Astrocyte (in vitro differentiated cells and primary cell): Measurements from ENCODE around the gene ACOX1. TPM values are rescaled to one million over a fixed set of nuclear protein-coding genes. Genes with fewer than 3 reads are reported as not detected.

ENCODE experiments used
- DNase-seq: peaks from one replicate; pipeline ENCODE4 v3.0.0-alpha.2; 2010; ENCODE audit warnings: low read depth
- FAIRE-seq: peaks from 2 replicates; lab custom pipeline; 2011; peaks lifted over from hg19 to GRCh38; lab: Jason Lieb, UNC
- H2AFZ ChIP-seq: 2 replicates; pipeline ENCODE4 v1.6.0; 2012; ENCODE audit warnings: low read depth, low read length, inconsistent platforms
- H3K27ac ChIP-seq: 2 replicates; pipeline ENCODE4 v1.5.1; 2011; ENCODE audit warnings: low read depth, low read length, inconsistent platforms
- H3K27me3 ChIP-seq: 2 replicates; pipeline ENCODE4 v1.6.0; 2011; ENCODE audit warnings: low read length, inconsistent platforms; ENCODE audit not compliant: insufficient read depth
- H3K36me3 ChIP-seq: 2 replicates; pipeline ENCODE4 v1.5.1; 2011; ENCODE audit warnings: low read length, inconsistent platforms; ENCODE audit not compliant: insufficient read depth
- H3K4me1 ChIP-seq: 2 replicates; pipeline ENCODE4 v1.5.1; 2011; ENCODE audit warnings: low read length, inconsistent platforms; ENCODE audit not compliant: insufficient read depth
- H3K4me2 ChIP-seq: 2 replicates; pipeline ENCODE4 v1.6.0; 2012; ENCODE audit warnings: low read length, inconsistent platforms
- H3K4me3 ChIP-seq: 2 replicates; pipeline ENCODE4 v1.5.1; 2011; ENCODE audit warnings: low read depth, mild to moderate bottlenecking, low read length, inconsistent platforms; ENCODE audit not compliant: insufficient read depth
- H3K79me2 ChIP-seq: 2 replicates; pipeline ENCODE4 v1.6.0; 2012; ENCODE audit warnings: mild to moderate bottlenecking, low read length, inconsistent platforms; ENCODE audit not compliant: insufficient read depth
- H3K9ac ChIP-seq: 2 replicates; pipeline ENCODE4 v1.6.0; 2012; ENCODE audit warnings: mild to moderate bottlenecking, low read length, inconsistent platforms
- H3K9me3 ChIP-seq: 2 replicates; pipeline ENCODE4 v1.5.1; 2012; ENCODE audit warnings: low read depth, mild to moderate bottlenecking, low read length, inconsistent platforms; ENCODE audit not compliant: insufficient read depth
- H4K20me1 ChIP-seq: 2 replicates; pipeline ENCODE4 v1.6.0; 2012; ENCODE audit warnings: low read length, inconsistent platforms; ENCODE audit not compliant: insufficient read depth
- H3K27ac Mint-ChIP-seq: one replicate; pipeline ENCODE4 v1.8.0; 2021; ENCODE audit warnings: mild to moderate bottlenecking, mixed read lengths; ENCODE audit not compliant: unreplicated experiment
- H3K27me3 Mint-ChIP-seq: one replicate; pipeline ENCODE4 v1.8.0; 2021; ENCODE audit warnings: low read depth, mixed read lengths; ENCODE audit not compliant: unreplicated experiment
- H3K36me3 Mint-ChIP-seq: one replicate; pipeline ENCODE4 v1.8.0; 2021; ENCODE audit warnings: low read depth, mixed read lengths; ENCODE audit not compliant: unreplicated experiment
- H3K4me1 Mint-ChIP-seq: one replicate; pipeline ENCODE4 v1.8.0; 2021; ENCODE audit warnings: low read depth, mixed read lengths; ENCODE audit not compliant: unreplicated experiment
- H3K4me3 Mint-ChIP-seq: one replicate; pipeline ENCODE4 v1.8.0; 2021; ENCODE audit warnings: mild to moderate bottlenecking, moderate library complexity, mixed read lengths; ENCODE audit not compliant: unreplicated experiment
- H3K9me3 Mint-ChIP-seq: one replicate; pipeline ENCODE4 v1.8.0; 2021; ENCODE audit warnings: mild to moderate bottlenecking, mixed read lengths; ENCODE audit not compliant: unreplicated experiment
- CTCF ChIP-seq: IDR thresholded peaks from 2 replicates; pipeline ENCODE4 v1.5.1; 2011; ENCODE audit warnings: low read depth, mild to moderate bottlenecking, inconsistent platforms, low read length, moderate library complexity; ENCODE audit not compliant: insufficient read depth
- EZH2 ChIP-seq: IDR thresholded peaks from 2 replicates; pipeline ENCODE4 v1.6.1; 2012; ENCODE audit warnings: mild to moderate bottlenecking, low read length, inconsistent platforms; ENCODE audit not compliant: insufficient read depth
- total RNA-seq: library from RNA; stranded (reverse); gene quantifications from 2 replicates; pipeline ENCODE4 v1.2.1, GENCODE V29; 2021

Gene ACOX1
- total RNA-seq, 1 donor from 2014 or later, result 61.3 TPM

GRCh38 chr17:76008630-76009425 is 29.9 kb upstream of the ACOX1 start:
- H3K9me3 Mint-ChIP-seq, result peaks cover 4% of the 10 kb centered on the region
- H2AFZ ChIP-seq, result no peak overlapping the region
- H3K27ac ChIP-seq, result no peak overlapping the region
- H3K36me3 Mint-ChIP-seq, result peaks cover 7% of the 10 kb centered on the region
- peaks cover 20% of the 10 kb centered on the region for H3K27me3 Mint-ChIP-seq
- no peak overlapping the region for H3K9ac ChIP-seq
- no peak overlapping the region for H3K27ac Mint-ChIP-seq
- H3K4me3 Mint-ChIP-seq, result no peak overlapping the region
- no peaks in the 10 kb centered on the region for H3K9me3 ChIP-seq
- H3K4me1 Mint-ChIP-seq, result peaks cover 12% of the 10 kb centered on the region
- H3K4me2 ChIP-seq, result no peak overlapping the region
- peaks cover 4% of the 10 kb centered on the region for H3K4me1 ChIP-seq
- no peaks in the 10 kb centered on the region for H3K36me3 ChIP-seq
- TF ChIP-seq CTCF (no peak), EZH2 (no peak)
- DNase-seq (no peak), FAIRE-seq (no peak)
- H3K79me2 ChIP-seq, result no peaks in the 10 kb centered on the region
- H3K27me3 ChIP-seq, result no peaks in the 10 kb centered on the region
- H4K20me1 ChIP-seq, result no peaks in the 10 kb centered on the region
- H3K4me3 ChIP-seq, result no peak overlapping the region

- Mint-ChIP-seq H3K9me3 (peaks cover 4% of the 10 kb centered on the region), H3K27me3 (peaks cover 16% of the 10 kb centered on the region), H3K4me1 (peaks cover 8% of the 10 kb centered on the region), H3K36me3 (peaks cover 7% of the 10 kb centered on the region), H3K27ac (no peak overlapping the region), H3K4me3 (no peak overlapping the region)
- Histone ChIP-seq H3K4me2 (no peak overlapping the region), H4K20me1 (no peaks in the 10 kb centered on the region), H3K9ac (no peak overlapping the region), H3K4me3 (no peak overlapping the region), H3K9me3 (no peaks in the 10 kb centered on the region), H3K27me3 (no peaks in the 10 kb centered on the region), H3K36me3 (no peaks in the 10 kb centered on the region), H2AFZ (no peak overlapping the region), H3K27ac (no peak overlapping the region), H3K79me2 (no peaks in the 10 kb centered on the region), H3K4me1 (no peaks in the 10 kb centered on the region)
- DNase-seq (no peak), FAIRE-seq (no peak)
- TF ChIP-seq CTCF (no peak), EZH2 (no peak)
Observed at GRCh38 chr17:76008208-76008607, 29.2 kb upstream of the ACOX1 start.

- TF ChIP-seq CTCF (no peak), EZH2 (no peak)
- H2AFZ ChIP-seq, result no peak overlapping the region
- no peak overlapping the region for H3K4me3 ChIP-seq
- no peak overlapping the region for H3K9ac ChIP-seq
- H3K4me1 Mint-ChIP-seq, result peaks cover 8% of the 10 kb centered on the region
- no peaks in the 10 kb centered on the region for H3K27me3 ChIP-seq
- no peaks in the 10 kb centered on the region for H3K36me3 ChIP-seq
- no peak overlapping the region for H3K27ac Mint-ChIP-seq
- no peaks in the 10 kb centered on the region for H4K20me1 ChIP-seq
- H3K79me2 ChIP-seq, result no peaks in the 10 kb centered on the region
- no peaks in the 10 kb centered on the region for H3K9me3 ChIP-seq
- H3K9me3 Mint-ChIP-seq, result peaks cover 4% of the 10 kb centered on the region
- peaks cover 7% of the 10 kb centered on the region for H3K36me3 Mint-ChIP-seq
- no peaks in the 10 kb centered on the region for H3K4me1 ChIP-seq
- H3K4me2 ChIP-seq, result no peak overlapping the region
- no peak for DNase-seq
- no peak overlapping the region for H3K4me3 Mint-ChIP-seq
- no peak for FAIRE-seq
- no peak overlapping the region for H3K27ac ChIP-seq
- H3K27me3 Mint-ChIP-seq, result peaks cover 16% of the 10 kb centered on the region
Observed at GRCh38 chr17:76007850-76008165, 28.8 kb upstream of the ACOX1 start.
